NCI-H82 treated with DMSO at 0.1 percent for 48 hours (cell line): ENCODE results near the gene CBLL2.
A peak's percentile ranks its signal among the peaks of the same experiment; 100 is the strongest.
"Not testable (repeated sequence)": the region's sequence is repeated elsewhere in the genome, so short reads cannot be mapped to it uniquely, and the experiment has no call there.

Experiments used
- DNase-seq: peaks from one replicate; lab custom pipeline; 2025; ENCODE audit not compliant: unreplicated experiment; lab: John Stamatoyannopoulos, UW

Gene CBLL2

GRCh38 chrX:22272613-22273012 lies at the start of gene CBLL2:
TSS of gene CBLL2 (plus strand) at chrX:22272913. CDS start at chrX:22272992, 79 bp downstream.
- DNase-seq: no peak

GRCh38 chrX:22234380-22234779 lies 38.3 kb upstream of the CBLL2 start:
- no peak for DNase-seq

- no peak for DNase-seq
Measured at GRCh38 chrX:22237479-22237878, 35.2 kb upstream of the CBLL2 start.

- DNase-seq: no peak
Measured at GRCh38 chrX:22246620-22247019, 26.1 kb upstream of the CBLL2 start.

- no peak for DNase-seq
Measured at GRCh38 chrX:22247169-22247568, 25.5 kb upstream of the CBLL2 start.

- no peak for DNase-seq
Measured at GRCh38 chrX:22248401-22248800, 24.3 kb upstream of the CBLL2 start.

GRCh38 chrX:22249371-22249770 lies 23.3 kb upstream of the CBLL2 start:
- no peak for DNase-seq

- DNase-seq: no peak
Measured at GRCh38 chrX:22268706-22269105, 4.0 kb upstream of the CBLL2 start.

GRCh38 chrX:22273714-22274317 lies 1.1 kb downstream of the CBLL2 start:
- DNase-seq: no peak

GRCh38 chrX:22276781-22277180 lies 4.1 kb downstream of the CBLL2 start:
- DNase-seq: no peak

- no peak for DNase-seq
Measured at GRCh38 chrX:22278375-22278774, 5.7 kb downstream of the CBLL2 start.

GRCh38 chrX:22289209-22289608 lies 16.5 kb downstream of the CBLL2 start:
- DNase-seq: not testable (repeated sequence)

- no peak for DNase-seq
Measured at GRCh38 chrX:22296871-22297270, 24.2 kb downstream of the CBLL2 start.

GRCh38 chrX:22300130-22300529 lies 27.4 kb downstream of the CBLL2 start:
- DNase-seq: peak; percentile 69

- no peak for DNase-seq
Measured at GRCh38 chrX:22310779-22311178, 38.1 kb downstream of the CBLL2 start.

- peak; percentile 35 for DNase-seq
Measured at GRCh38 chrX:22313766-22314165, 41.1 kb downstream of the CBLL2 start.

GRCh38 chrX:22314211-22314610 lies 41.5 kb downstream of the CBLL2 start:
- DNase-seq: no peak

- no peak for DNase-seq
Measured at GRCh38 chrX:22314692-22315091, 42.0 kb downstream of the CBLL2 start.

GRCh38 chrX:22315151-22315550 lies 42.4 kb downstream of the CBLL2 start:
- no peak for DNase-seq

- DNase-seq: no peak
Measured at GRCh38 chrX:22320236-22320873, 47.6 kb downstream of the CBLL2 start.

GRCh38 chrX:22323541-22323940 lies 50.8 kb downstream of the CBLL2 start:
- DNase-seq: no peak
